DMS153 treated with DMSO at 0.1 percent for 48 hours (cell line): ENCODE data around the gene ZCCHC7.
A peak's percentile ranks its signal among the peaks of the same experiment; 100 is the strongest.
"Not testable (repeated sequence)": the region's sequence is repeated elsewhere in the genome, so short reads cannot be mapped to it uniquely, and the experiment has no call there.

Experiments used
- DNase-seq: peaks from one replicate; lab custom pipeline; 2025; ENCODE audit not compliant: unreplicated experiment; lab: John Stamatoyannopoulos, UW

ZCCHC7 gene

GRCh38 chr9:37119907-37120842, at the start of gene ZCCHC7:
Gene ZCCHC7 (plus strand): TSS chr9:37120574.
- peak; percentile 95 for DNase-seq

- DNase-seq = not testable (repeated sequence)
Observed at GRCh38 chr9:37074790-37075189, 45.6 kb upstream of the ZCCHC7 start.

- peak; percentile 99 for DNase-seq
Observed at GRCh38 chr9:37079370-37080164, 40.8 kb upstream of the ZCCHC7 start.

- not testable (repeated sequence) for DNase-seq
Observed at GRCh38 chr9:37080165-37080628, 40.2 kb upstream of the ZCCHC7 start.

DNA sequence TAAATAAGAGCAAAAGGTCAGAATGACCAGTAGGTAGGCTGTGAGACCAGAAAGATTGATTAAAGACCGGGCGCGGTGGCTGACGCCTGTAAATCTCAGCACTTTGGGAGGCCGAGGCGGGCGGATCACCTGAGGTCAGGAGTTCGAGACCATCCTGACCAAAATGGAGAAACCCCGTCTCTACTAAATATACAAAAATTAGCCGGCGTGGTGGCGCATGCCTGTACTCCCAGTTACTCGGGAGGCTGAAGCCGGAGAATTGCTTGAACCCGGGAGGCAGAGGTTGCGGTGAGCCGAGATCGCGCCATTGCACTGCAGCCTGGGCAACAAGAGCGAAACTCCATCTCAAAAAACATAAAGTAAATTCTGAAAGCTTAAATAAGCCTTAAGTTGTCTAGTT, 38.9 kb upstream of the ZCCHC7 start:
- DNase-seq = not testable (repeated sequence)

GRCh38 chr9:37082214-37082765, 38.1 kb upstream of the ZCCHC7 start:
- DNase-seq = no peak

DNA sequence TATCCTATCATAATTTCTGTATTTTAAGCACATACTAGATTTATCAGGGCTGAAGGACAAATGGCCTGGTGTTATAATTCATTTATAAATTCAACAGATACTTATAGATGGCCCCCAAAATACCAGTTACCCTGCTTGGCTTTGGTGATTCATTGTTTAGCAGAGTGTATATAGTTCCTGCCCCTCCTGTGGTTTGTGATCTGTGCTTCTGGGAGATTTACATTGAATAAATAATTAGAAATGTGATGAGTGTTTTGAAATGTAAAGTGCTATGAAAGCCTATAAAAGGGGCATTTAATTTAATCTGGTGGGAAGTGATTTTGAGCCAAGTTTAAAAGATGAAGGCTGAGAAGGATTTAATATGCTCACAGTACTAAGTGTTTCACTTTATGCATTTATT, 36.7 kb upstream of the ZCCHC7 start:
- DNase-seq = no peak

GRCh38 chr9:37085233-37085632, 35.1 kb upstream of the ZCCHC7 start:
- no peak for DNase-seq

DNA sequence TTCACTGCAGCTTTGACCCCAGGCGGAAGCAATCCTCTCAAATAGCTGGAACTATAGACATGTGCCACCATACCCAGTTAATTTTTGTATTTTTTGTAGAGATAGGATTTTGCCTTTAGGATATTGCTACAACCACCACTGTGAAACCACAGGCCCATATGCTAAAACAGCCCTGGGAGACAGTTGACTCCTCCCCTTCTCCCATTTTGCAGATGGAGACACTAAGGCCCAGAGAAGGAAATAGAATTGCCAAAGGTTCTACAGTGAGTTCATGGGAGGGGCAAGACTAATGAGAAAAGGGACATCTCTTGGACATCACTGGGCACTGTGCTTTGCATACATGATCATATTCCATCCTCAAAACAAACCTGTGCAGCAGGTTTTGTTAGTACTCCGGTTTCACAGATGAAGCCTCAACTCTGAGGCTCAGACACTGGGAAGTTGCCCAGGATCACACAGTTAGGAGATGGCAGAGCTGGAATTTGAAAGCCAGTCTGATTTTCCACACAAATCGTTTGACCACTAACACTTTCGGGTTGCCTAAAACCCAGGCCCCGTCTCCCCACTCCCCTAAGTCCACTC, 27.6 kb upstream of the ZCCHC7 start:
- not testable (repeated sequence) for DNase-seq

DNA sequence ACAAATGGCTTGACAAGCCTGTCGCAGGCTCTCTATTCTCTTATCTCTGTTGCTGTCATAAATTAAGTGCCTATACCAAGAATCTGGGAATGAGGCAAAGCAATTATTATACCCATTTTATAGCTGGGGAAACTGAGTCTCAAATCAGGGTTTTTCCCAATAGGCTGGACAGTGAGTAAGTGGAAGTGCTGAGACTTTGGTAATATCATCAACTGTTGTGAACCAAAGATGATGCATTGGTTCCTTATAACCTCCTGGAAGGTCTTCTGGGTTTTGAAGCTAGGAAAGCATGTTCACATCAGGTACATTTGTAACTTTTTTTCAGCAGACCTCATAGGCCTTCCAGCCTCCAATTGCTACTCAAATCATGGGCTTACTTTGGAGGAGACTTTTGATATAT, 25.6 kb upstream of the ZCCHC7 start:
- DNase-seq = no peak

DNA sequence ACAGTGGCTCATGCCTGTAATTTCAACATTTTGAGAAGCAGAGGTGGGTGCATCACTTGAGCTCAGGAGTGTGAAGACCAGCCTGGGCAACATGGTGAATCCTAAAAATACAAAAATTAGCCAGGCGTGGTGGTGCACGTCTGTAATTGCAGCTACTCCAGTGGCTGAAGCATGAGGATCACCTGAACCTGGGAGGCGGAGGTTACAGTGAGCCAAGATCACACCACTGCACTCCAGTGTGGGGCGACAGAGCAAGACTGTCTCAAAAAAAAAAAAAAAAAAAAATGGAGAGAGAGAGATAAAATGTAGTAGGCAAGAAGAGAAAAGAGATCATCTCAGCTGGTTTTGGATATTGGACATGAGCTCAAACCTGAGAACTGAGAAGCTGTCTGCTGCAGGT, 23.7 kb upstream of the ZCCHC7 start:
- no peak for DNase-seq

DNA sequence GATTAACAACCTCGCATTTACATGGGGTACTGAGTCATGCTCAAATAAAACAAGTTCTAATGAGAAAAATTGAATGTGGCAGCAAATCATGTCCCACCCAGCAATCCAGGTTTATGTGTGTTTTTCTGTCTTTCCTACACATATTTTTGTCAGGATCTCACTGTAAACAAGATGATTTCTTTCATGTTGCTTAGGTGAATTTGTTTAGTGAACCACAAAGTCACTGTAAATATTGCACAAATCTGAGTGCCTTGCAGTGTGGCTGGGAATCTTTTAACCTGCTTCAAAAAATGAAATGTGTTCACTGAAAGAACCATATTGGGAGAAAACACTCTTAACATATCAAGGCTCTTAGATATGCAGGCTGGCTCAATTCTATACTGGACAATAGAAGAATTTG, 23.1 kb upstream of the ZCCHC7 start:
- DNase-seq = no peak

GRCh38 chr9:37100327-37100726, 20.0 kb upstream of the ZCCHC7 start:
- DNase-seq = no peak

GRCh38 chr9:37100741-37101140, 19.6 kb upstream of the ZCCHC7 start:
- no peak for DNase-seq

DNA sequence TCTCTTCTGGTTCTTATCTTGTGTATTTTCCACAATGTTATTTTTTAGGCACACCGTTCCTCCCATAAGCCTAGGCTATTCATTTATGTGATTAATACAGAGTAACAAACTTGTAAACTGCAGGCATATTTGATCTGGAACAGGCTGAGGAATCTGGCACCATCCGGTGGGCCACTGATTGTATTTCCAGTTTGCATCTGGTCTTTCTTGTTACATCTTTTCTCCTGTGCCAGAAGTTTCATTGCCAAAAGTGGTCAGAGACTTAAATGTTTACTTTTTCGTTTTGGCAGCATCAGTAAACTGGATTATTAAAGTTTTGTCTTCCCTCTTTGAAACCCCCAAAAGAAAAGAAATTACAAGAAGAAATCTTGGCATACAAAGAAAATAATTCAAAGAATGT, 17.9 kb upstream of the ZCCHC7 start:
- no peak for DNase-seq

DNA sequence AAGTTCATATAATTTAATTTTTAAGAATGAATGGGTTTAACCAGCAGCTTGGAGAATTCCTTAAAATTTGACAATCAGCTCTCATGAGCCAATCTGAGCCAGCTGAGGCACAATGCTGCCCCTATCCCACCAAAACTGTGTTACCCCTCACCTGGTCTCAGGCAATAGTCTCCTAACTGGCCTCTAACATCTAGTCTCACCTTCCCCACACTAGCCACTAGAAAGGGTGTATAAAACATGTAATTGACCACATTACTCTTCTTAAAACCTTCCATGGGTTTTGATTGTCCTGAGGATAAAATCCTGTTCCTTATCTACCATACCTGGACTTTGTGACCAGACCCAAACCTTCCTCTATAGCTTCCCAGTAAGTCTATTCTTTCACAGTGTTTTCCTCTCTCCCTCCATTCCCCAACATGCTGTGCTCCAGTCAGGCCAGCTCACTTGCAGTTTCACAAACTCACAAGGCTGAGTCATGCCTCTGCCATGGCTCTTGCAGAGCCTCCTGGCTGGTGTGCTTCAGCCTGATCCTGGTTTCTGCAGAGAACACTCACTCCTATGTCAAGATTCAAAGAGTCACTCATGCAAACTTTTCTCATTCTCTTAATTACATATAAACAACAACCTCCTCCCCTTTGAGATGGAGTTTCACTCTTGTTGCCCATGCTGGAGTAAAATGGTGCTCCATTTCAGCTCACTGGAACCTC, 16.0 kb upstream of the ZCCHC7 start:
- DNase-seq = no peak

DNA sequence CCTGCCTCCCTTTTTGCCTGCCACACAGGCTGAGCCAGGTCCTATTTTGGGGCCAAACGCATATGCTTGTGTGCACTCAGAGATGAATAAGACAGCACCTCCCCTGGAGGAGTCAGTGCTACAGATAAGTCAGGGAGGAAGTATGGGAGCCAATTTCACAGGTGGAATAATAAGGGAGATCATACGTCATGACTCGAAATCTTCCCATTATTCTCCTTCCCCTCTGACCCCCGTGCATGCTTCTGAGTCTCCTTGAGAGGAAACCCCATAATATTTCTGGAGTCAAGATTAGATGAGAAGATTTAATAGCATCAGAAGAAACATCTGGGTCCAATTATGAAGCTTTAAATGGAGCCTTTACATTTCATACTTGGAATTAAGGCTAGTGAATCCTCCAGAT, 15.1 kb upstream of the ZCCHC7 start:
- DNase-seq = no peak

DNA sequence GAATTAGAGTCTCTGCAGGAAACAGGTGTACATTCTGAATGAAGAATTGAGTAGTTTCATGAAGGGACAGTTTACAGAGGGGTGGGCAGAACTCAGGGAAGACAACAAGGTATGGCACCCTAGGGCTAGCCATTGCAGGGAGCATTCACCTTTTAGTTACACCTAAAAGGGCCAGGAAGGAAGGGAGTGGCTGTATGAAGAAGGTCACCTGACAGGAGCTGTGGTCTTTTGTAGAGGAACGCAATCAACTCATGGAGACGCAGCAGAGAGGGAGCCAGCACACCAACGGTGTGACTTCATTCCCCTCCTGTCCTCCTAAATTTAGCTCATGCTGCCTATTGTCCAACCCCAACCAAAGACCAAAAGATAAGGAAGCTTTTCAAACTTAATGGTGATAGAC, 12.7 kb upstream of the ZCCHC7 start:
- DNase-seq = no peak

- DNase-seq = not testable (repeated sequence)
Observed at GRCh38 chr9:37114442-37114841, 5.9 kb upstream of the ZCCHC7 start.

- DNase-seq = no peak
Observed at GRCh38 chr9:37117956-37118355, 2.4 kb upstream of the ZCCHC7 start.

GRCh38 chr9:37119360-37119759, 1.0 kb upstream of the ZCCHC7 start:
- DNase-seq = no peak
